ENCODE results near the gene TK1.

The TK1 gene

GRCh38 chr17:78133971-78134898 lies 52.6 kb downstream of the TK1 start:
- DNase-seq (ENCODE audit: low read depth), result peak; percentile 63

GRCh38 chr17:78133179-78133951 lies 53.5 kb downstream of the TK1 start:
- no peak for DNase-seq (ENCODE audit: low read depth)

GRCh38 chr17:78132767-78133178 lies 54.1 kb downstream of the TK1 start:
- DNase-seq (ENCODE audit: low read depth), result no peak

DNA sequence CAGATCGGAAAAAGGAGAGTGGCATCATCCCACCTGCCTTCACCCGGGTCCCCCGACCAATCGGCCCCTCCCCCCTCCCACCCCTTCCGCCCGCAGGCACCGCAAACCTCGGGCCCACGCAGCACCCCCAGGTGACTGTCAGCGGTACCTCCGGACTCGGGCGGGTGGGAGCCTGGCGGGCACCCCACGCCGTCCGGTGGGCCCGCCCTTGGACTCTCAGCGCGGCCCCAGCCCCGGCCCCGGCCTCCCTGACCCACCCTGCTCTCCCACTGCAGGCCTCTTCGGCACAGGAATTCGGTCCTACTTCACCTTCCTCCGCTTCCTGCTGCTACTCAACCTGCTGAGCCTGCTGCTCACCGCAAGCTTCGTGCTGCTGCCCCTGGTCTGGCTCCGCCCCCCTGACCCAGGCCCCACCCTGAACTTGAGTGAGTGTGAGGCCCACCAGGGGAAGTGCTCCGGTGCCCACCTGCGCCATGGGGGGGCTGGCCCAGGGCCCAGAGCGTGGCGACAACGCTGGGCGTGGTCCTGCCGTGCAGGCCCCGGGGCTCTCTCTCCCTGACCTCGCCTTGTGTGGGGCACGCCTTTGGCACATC lies 54.7 kb downstream of the TK1 start:
- DNase-seq (ENCODE audit: low read depth), result peak; percentile 59

DNA sequence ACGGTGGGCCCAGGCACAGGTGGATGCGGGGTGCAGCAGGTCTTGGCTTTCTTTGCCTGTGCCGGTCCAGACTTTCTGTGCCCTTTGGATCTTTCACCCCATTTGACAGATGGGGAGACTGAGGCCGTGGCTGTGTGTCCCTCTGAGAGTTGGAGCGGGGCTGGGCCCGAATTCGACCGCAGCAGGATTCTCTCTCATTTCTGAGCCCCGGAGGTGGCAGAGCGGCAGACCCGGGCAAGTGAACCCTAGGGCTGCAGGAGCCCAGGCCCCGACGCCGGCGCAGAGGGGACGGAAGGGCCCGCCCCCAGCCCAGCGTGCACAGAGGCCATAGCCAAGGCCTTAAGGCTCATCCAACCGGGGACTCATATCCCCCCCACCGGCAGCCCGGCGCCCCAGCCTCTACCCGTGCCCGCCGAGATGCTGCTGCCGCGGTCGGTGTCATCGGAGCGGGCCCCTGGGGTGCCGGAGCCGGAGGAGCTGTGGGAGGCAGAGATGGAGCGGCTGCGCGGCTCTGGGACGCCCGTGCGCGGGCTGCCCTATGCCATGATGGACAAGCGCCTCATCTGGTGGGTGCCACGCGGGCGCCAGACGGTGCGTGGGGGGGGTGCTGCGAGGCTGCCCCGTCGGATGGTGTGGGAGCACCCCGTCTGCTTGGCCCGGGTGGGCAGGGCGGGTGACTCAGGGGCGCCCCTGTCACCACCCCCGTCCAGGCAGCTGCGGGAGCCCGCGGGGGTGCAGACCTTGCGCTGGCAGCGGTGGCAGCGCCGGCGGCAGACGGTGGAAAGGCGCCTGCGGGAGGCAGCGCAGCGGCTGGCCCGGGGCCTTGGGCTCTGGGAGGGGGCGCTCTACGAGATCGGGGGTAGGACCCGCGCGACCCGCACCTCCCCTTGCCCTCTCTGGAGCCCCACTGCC lies 55.4 kb downstream of the TK1 start:
- peak; percentile 34 for DNase-seq (ENCODE audit: low read depth)

GRCh38 chr17:78130437-78131101 lies 56.3 kb downstream of the TK1 start, which contains the start of gene TMC8:
TMC8 (plus strand) TSS chr17:78130771; CDS start chr17:78131589, 818 bp downstream.
- peak; percentile 62 for DNase-seq (ENCODE audit: low read depth)

DNA sequence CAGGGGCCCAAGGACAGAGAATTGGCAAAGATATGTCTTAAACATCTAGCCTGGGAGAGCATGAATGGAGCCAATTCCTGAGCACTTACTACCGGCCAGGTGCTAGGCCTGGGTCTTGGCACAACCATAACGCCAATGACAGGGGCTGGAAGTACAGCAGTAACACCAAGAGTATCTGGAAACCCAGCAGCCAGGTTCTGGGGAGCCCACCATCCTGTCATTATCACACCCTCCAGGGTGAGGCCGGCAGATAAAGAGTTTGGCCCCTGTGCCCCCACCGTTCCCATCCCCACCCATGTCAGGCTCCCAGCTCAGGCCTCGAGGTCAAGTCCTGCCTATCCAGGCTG lies 56.8 kb downstream of the TK1 start:
- no peak for DNase-seq (ENCODE audit: low read depth)

- DNase-seq (ENCODE audit: low read depth), result peak; percentile 39
These were observed 57.3 kb downstream of the TK1 start for GRCh38 chr17:78129351-78130089.

DNA sequence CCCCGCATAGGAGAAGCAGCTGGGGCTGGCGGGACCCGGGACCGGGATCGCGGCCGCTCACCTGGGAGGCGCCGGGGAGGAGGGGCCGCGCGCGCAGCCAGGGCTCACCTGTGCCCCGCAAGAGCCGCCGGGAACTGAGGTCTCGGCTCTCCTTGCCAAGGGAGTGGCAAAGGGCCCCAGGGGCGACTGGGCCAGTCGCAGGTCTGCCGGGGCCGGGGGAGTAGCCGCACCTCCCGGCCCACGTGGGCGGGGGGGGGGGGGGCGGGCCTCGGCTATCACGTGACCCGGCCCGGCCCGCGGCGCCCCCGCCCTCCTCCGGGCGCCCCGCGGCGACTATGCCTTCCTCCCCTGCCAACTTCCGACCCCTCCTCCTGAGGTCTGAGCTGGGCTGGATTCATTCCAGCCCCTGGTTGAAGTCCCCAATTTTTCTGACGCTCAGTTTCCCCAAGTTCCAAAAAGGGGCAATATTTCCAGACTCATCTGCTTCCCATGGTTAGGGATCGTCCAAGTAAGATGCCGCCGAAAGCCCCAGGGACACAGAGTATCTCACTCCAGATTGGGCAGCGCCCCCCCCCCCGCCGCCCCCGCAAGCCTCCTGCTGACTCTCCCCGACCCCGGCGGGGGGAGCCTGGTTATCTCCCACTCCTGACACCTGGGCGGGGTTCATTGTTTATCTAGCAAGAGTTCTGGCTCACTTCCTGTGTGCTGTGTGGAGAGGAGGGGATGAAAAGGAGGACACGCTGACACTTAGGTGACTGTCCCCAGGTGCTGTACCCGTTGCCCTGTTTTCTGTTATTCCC lies 58.1 kb downstream of the TK1 start, which contains the start of gene TMC6:
TSS of gene TMC6 (minus strand) at position 205 of the 800 bp plus-strand sequence. CDS start 1,923 bp downstream, outside the sequence.
- DNase-seq (ENCODE audit: low read depth), result peak; percentile 54

GRCh38 chr17:78127888-78128550 lies 58.8 kb downstream of the TK1 start:
- no peak for DNase-seq (ENCODE audit: low read depth)

DNA sequence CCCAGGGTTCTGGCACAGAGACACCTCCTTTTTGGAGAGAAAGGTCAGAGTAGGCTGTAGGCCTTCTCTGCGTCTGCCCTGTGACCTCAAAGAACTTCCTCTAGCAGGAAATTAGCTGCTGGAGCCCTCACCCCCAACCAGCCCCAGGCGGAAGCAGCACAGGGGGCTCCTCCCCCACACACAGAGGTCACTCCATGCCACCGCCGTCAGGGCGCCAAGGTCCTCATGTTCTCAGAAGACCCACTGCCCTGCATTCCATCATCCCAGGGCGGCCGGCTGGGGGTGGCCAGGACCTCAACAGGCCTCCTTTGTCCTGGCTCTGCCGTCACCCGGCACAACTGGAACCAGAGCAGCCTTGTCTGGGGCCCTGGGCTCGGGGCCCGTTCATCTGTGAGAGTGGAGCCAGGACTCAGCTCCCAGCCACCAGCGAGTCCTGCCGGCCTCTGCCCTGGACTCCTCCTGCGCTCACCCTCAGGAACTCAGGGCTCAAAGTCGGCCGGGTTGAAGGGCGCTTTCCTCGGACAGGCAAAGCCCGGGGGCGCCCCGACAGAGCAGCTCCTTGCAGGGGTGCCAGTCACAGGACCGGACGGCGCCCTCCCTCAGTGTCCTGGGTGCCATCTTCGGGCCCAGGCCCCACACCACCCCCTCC lies 59.5 kb downstream of the TK1 start:
- DNase-seq (ENCODE audit: low read depth), result peak; percentile 49

- DNase-seq (ENCODE audit: low read depth), result no peak
These were observed 60.0 kb downstream of the TK1 start for GRCh38 chr17:78126895-78127238.

DNA sequence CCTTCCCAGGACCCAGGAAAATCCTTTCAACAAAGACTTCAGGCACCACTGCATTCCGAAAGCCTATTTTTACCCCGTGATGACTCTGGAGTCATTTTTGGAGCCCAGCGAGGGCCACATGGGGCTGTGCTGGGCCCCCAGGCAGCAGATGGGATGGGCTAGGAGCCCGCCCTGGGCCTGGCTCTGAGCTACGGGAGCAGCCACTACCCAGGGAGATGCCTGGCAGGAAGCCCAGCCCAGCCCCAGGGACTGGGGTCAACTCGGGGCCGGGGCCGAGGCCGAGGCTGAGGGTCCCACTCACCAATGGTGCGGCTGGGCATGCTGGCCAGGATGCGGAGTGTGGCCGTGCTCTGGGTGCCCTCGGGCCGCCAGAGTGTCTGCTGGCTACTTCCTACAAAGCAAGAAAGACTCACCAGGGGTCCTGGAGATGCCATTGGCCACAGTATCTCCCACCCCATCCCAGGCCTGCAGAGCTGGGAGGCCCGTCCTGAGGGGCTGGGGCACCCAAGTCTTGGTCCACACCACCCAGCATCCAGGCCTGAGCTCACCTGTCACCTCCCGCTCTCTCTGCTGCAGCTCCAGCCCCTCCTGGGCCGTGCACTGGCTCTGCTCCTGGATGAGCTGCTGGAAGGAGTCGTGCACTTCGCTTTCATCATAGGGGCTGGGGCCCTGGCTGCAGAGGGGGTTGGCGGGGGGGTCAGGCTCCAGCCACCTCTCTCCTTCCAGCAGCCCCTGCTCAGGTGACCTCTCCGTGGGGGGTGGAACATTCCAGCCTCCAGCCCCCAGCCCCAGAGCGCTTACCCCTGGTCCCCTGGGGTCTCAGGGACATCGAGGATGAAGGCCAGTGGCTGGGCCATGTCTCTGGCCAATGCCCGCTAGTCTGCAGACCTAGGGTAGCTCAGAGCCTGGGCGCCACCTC lies 60.6 kb downstream of the TK1 start:
- no peak for DNase-seq (ENCODE audit: low read depth)

- DNase-seq (ENCODE audit: low read depth), result peak; percentile 31
These were observed 61.5 kb downstream of the TK1 start for GRCh38 chr17:78125138-78125913.

DNA sequence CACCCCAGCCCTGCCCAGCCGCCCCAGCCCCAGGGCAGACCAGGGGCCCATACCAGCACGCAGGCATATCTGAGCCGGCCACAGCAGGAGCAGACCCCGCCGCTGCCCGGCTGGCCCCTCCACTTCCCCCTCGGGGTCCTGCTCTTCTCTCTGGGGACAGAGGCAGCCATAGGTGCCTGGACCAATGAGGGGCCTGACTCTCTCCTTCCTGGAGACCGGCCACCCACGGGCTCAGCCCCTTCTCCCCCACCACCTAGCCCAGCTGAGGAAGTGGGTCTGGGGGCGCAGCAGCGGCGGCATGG lies 62.1 kb downstream of the TK1 start:
- DNase-seq (ENCODE audit: low read depth), result no peak

Measured in activated T-cell treated with anti-CD3 and anti-CD28 coated beads for 1 hour (primary cell).